ENCODE results near the gene AKAP6.

GRCh38 chr14:32336702-32337101 is 7.6 kb downstream of the AKAP6 start:
- TF ChIP-seq CTCF (IDR thresholded peaks at IDR 0.05), result no peak
- no peak for TF ChIP-seq POLR2AphosphoS5 (IDR thresholded peaks at IDR 0.05)
- TF ChIP-seq POLR2A (IDR thresholded peaks at IDR 0.05), result no peak
